Measurements from ENCODE around the gene CLDN4. TPM values are rescaled to one million over a fixed set of nuclear protein-coding genes. Genes with fewer than 3 reads are reported as not detected.
"Not testable (repeated sequence)": the region's sequence is repeated elsewhere in the genome, so short reads cannot be mapped to it uniquely, and the experiment has no call there.

Gene CLDN4
- total and polyA plus RNA-seq, 5 donors from 2014 or later, result 0.10 to 0.79 (median 0.29) TPM

DNA sequence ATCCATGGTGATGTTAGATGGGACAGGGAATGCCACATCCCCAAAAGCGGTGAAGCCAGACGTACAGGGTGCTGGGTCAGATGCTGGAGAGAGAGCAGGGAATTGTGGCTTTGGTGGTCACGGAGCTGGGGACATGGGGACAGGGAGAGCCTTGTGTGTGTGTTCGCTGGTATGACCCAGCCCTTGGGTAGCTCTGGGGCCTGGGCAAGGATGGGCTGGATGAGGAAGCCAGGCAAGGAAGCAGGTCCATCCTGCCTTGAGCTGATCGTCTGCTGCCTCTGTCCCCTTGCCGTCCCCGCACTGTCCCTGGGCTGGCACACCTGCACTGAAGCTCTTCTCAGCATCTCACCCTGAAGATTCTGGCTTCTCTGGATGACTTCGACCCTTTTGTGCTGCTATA is 15.4 kb upstream of the CLDN4 start:
- H3K9me3 ChIP-seq (ENCODE audit: control insufficient read depth in 2 of 2, low read length in 2 of 2), result peaks cover 8 to 10% of the 10 kb centered on the region in 2 experiments
- H3K4me1 ChIP-seq (ENCODE audit: control insufficient read depth, insufficient read depth, low read length, poor library complexity, severe bottlenecking), result no peaks in the 10 kb centered on the region
- no peaks in the 10 kb centered on the region for H3K27me3 ChIP-seq (ENCODE audit: control insufficient read depth, insufficient read depth, low read length)
- Mint-ChIP-seq H3K4me3 (no peak overlapping the region), H3K27ac (no peak overlapping the region), H3K36me3 (no peaks in the 10 kb centered on the region), H3K9me3 (peaks cover 0 to 13% (median 0%) of the 10 kb centered on the region in 7 donors), H3K4me1 (peaks cover 0 to 4% (median 0%) of the 10 kb centered on the region in 4 donors), H3K27me3 (peaks cover 30% of the 10 kb centered on the region)
- no peak overlapping the region for H3K4me3 ChIP-seq (ENCODE audit: low read depth, low read length)
- H3K27ac ChIP-seq (ENCODE audit: insufficient read depth, low read length, poor library complexity, severe bottlenecking), result no peak overlapping the region
- no peak for ATAC-seq (ENCODE audit: low read depth in 2 of 2)
- no peak for DNase-seq
- H3K36me3 ChIP-seq (ENCODE audit: control insufficient read depth, insufficient read depth, low read length), result no peaks in the 10 kb centered on the region

DNA sequence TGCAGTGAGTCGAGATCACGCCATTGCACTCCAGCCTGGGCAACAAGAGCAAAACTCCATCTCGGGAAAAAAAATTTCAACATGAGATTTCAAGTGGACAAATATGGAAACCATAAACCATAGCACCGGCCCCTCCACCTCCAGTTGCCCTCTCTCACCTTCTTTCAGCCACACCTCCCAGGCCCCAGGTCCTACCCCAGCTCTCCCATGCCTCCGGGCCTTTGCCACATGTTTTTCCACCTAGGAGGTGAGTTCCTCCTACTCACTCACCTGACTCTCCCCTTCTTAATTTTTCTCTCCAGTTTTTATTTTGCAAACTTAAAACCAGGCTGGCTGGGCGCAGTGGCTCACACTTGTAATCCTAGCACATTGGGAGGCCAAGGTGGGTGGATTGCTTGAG is 13.7 kb upstream of the CLDN4 start:
- H3K4me3 Mint-ChIP-seq, result no peak overlapping the region
- peaks cover 0 to 13% (median 0%) of the 10 kb centered on the region in 7 donors for H3K9me3 Mint-ChIP-seq
- peak overlapping the region in 1 of 3 donors; percentile 26 for H3K27ac Mint-ChIP-seq
- H3K4me1 Mint-ChIP-seq, result peaks cover 0 to 3% (median 0%) of the 10 kb centered on the region in 4 donors
- H3K27me3 Mint-ChIP-seq, result peaks cover 22% of the 10 kb centered on the region
- Histone ChIP-seq H3K27ac (ENCODE audit: insufficient read depth, low read length, poor library complexity, severe bottlenecking) (no peak overlapping the region), H3K36me3 (ENCODE audit: control insufficient read depth, insufficient read depth, low read length) (no peaks in the 10 kb centered on the region), H3K9me3 (ENCODE audit: control insufficient read depth in 2 of 2, low read length in 2 of 2) (peaks cover 7 to 10% of the 10 kb centered on the region in 2 experiments), H3K27me3 (ENCODE audit: control insufficient read depth, insufficient read depth, low read length) (no peaks in the 10 kb centered on the region), H3K4me3 (ENCODE audit: low read depth, low read length) (no peak overlapping the region), H3K4me1 (ENCODE audit: control insufficient read depth, insufficient read depth, low read length, poor library complexity, severe bottlenecking) (no peaks in the 10 kb centered on the region)
- ATAC-seq (ENCODE audit: low read depth in 2 of 2) (no peak), DNase-seq (no peak)
- no peaks in the 10 kb centered on the region for H3K36me3 Mint-ChIP-seq

DNA sequence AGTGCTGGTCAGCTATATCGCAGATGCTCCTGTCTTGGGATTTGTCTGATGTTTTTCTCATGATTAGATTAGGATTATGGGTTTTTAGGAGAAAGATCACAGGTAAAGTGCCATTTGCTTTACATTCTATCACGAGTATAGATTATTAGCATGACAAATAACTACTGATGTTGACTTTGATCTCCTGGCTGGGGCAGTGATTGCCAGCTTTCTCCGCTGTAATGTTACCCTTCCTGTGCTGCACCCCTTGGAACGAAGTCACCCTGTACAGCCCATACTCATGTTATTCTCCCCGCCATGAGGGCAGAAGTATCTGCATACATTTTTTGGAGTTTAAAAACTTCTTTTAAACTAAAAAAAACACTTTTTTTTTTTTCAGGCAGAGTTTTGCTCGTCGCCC is 10.8 kb upstream of the CLDN4 start:
- Mint-ChIP-seq H3K9me3 (peaks cover 0 to 3% (median 0%) of the 10 kb centered on the region in 7 donors), H3K4me1 (peaks cover 0 to 26% (median 7%) of the 10 kb centered on the region in 4 donors), H3K36me3 (no peaks in the 10 kb centered on the region), H3K27ac (peak overlapping the region in 1 of 3 donors; percentile 59), H3K4me3 (no peak overlapping the region), H3K27me3 (peaks cover 16% of the 10 kb centered on the region)
- no peaks in the 10 kb centered on the region for H3K36me3 ChIP-seq (ENCODE audit: control insufficient read depth, insufficient read depth, low read length)
- no peaks in the 10 kb centered on the region for H3K9me3 ChIP-seq (ENCODE audit: control insufficient read depth in 2 of 2, low read length in 2 of 2)
- H3K27me3 ChIP-seq (ENCODE audit: control insufficient read depth, insufficient read depth, low read length), result no peaks in the 10 kb centered on the region
- DNase-seq (no peak), ATAC-seq (ENCODE audit: low read depth in 2 of 2) (no peak)
- H3K4me3 ChIP-seq (ENCODE audit: low read depth, low read length), result no peak overlapping the region
- H3K27ac ChIP-seq (ENCODE audit: insufficient read depth, low read length, poor library complexity, severe bottlenecking), result no peak overlapping the region
- H3K4me1 ChIP-seq (ENCODE audit: control insufficient read depth, insufficient read depth, low read length, poor library complexity, severe bottlenecking), result peaks cover 21% of the 10 kb centered on the region

DNA sequence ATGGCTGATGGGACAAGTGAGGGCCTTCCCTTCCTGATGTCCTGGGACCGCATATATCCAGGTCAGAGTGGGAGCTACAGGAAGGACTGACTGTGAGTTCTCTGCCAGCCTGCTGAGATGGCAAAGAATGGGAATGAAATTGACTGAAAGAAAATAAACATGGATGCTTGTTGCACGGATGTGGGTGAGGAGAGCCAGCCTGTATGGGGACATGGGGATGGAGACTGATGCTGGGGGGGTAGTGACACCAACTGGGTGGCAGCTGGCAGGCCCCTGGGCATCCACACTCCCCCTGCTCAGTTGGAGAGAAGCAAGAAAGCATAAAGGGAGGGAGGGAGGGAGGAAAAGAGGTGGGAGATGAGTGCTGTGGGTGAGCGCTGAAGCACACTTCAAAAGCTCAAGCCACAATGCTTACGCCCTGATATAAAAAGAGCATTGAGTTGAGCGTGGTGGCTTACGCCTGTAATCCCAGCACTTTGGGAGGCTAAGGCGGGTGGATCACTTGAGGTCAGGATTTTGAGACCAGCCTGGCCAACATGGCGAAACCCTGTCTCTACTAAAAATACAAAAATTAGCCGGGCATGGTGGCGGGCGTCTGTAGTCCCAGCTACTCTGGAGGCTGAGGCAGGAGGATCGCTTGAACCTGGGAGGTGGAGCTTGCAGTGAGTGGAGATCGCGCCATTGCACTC is 9.1 kb upstream of the CLDN4 start:
- H3K4me1 ChIP-seq (ENCODE audit: control insufficient read depth, insufficient read depth, low read length, poor library complexity, severe bottlenecking), result peaks cover 25% of the 10 kb centered on the region
- H3K4me3 ChIP-seq (ENCODE audit: low read depth, low read length); H3K27ac ChIP-seq (ENCODE audit: insufficient read depth, low read length, poor library complexity, severe bottlenecking); H3K36me3 Mint-ChIP-seq; H3K9me3 ChIP-seq (ENCODE audit: control insufficient read depth in 2 of 2, low read length in 2 of 2); DNase-seq; H3K36me3 ChIP-seq (ENCODE audit: control insufficient read depth, insufficient read depth, low read length); H3K9me3 Mint-ChIP-seq; H3K27me3 ChIP-seq (ENCODE audit: control insufficient read depth, insufficient read depth, low read length); ATAC-seq (ENCODE audit: low read depth in 2 of 2): not testable (repeated sequence)
- Mint-ChIP-seq H3K27me3 (peaks cover 17% of the 10 kb centered on the region), H3K4me3 (peak overlapping the region in 1 of 4 donors; percentile 84), H3K27ac (peak overlapping the region in 2 of 3 donors; percentile 67 to 87), H3K4me1 (peaks cover under 1 to 33% (median 13%) of the 10 kb centered on the region in 4 donors)

DNA sequence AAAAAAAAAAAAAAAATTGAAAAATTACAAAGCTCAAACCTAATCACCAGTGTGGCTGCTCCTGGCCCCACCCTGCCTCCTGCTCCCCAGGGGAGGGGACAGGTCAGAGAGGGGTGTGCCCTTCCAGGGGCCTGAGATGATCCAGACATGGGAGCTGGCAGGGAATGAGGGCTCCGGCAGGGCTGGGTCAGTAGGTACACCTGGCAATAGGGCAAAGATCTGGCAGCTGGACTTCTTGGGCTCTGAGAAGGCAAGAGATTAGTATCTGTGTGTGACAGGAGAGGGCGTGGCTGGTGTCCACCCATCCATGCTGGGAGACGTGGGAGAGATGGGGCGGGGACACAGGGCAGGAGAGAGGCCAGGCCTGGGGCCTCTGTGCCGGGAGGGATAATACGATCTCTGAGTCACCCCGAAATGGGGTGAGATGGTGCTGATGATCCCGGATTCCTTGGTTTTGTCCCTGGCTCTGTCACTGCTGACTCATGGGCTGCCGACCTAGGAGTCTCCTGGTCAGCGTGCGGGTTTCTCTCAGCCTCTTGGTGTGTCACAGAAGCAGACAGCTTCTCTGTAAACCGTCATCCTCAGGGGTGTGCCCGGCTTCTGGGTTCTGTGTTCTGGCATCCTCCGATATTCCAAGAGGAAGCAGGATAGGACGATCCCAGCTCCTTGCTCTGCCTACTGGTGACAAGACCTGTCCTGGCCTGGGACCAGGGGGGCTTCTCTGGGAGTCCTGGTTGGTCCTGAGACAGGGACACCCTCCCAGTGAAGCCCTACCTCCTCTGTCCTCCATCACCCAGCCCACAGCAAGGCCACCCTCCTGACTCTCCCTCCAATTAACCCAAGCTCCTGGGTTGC is 8.2 kb upstream of the CLDN4 start:
- Histone ChIP-seq H3K27ac (ENCODE audit: insufficient read depth, low read length, poor library complexity, severe bottlenecking) (no peak overlapping the region), H3K4me3 (ENCODE audit: low read depth, low read length) (no peak overlapping the region), H3K9me3 (ENCODE audit: control insufficient read depth in 2 of 2, low read length in 2 of 2) (no peaks in the 10 kb centered on the region), H3K27me3 (ENCODE audit: control insufficient read depth, insufficient read depth, low read length) (no peaks in the 10 kb centered on the region), H3K4me1 (ENCODE audit: control insufficient read depth, insufficient read depth, low read length, poor library complexity, severe bottlenecking) (peaks cover 33% of the 10 kb centered on the region), H3K36me3 (ENCODE audit: control insufficient read depth, insufficient read depth, low read length) (no peaks in the 10 kb centered on the region)
- H3K27ac Mint-ChIP-seq, result peak overlapping the region in 2 of 3 donors; percentile 76 to 84
- H3K9me3 Mint-ChIP-seq, result peaks cover 0 to 3% (median 0%) of the 10 kb centered on the region in 7 donors
- peaks cover 17% of the 10 kb centered on the region for H3K27me3 Mint-ChIP-seq
- H3K36me3 Mint-ChIP-seq, result no peaks in the 10 kb centered on the region
- H3K4me1 Mint-ChIP-seq, result peaks cover 8 to 41% (median 20%) of the 10 kb centered on the region in 4 donors
- ATAC-seq (ENCODE audit: low read depth in 2 of 2) (no peak), DNase-seq (no peak)
- peak overlapping the region in 1 of 4 donors; percentile 64 for H3K4me3 Mint-ChIP-seq

DNA sequence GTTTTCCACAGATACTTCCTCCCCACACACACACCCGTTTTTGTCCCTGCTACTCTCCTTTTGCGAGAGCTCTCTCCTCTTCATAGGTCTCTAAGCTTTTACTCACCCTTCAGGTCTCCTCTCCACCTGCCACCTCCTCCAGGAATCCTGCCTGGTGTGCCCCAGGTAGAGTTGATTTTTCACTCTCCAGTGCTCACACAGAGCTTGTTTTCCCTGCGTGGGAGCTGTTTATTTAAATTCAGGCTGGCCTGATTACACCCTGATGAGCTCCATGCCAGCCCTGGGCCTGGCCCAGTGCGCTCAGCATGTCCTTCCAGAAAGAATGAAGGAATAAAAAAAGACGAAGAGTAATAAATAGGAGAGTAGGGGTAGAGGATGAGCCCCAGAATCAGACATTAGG is 7.5 kb upstream of the CLDN4 start:
- ATAC-seq (ENCODE audit: low read depth in 2 of 2) (no peak), DNase-seq (no peak)
- H3K36me3 ChIP-seq (ENCODE audit: control insufficient read depth, insufficient read depth, low read length), result no peaks in the 10 kb centered on the region
- H3K9me3 ChIP-seq (ENCODE audit: control insufficient read depth in 2 of 2, low read length in 2 of 2), result no peaks in the 10 kb centered on the region
- no peak overlapping the region for H3K4me3 ChIP-seq (ENCODE audit: low read depth, low read length)
- Mint-ChIP-seq H3K27ac (peak overlapping the region; percentile 81 to 84 (median 84)), H3K4me1 (peaks cover 12 to 47% (median 26%) of the 10 kb centered on the region in 4 donors), H3K4me3 (peak overlapping the region in 1 of 4 donors; percentile 62), H3K27me3 (peaks cover 12% of the 10 kb centered on the region), H3K36me3 (no peaks in the 10 kb centered on the region), H3K9me3 (peaks cover 0 to 3% (median 0%) of the 10 kb centered on the region in 7 donors)
- peaks cover 39% of the 10 kb centered on the region for H3K4me1 ChIP-seq (ENCODE audit: control insufficient read depth, insufficient read depth, low read length, poor library complexity, severe bottlenecking)
- no peaks in the 10 kb centered on the region for H3K27me3 ChIP-seq (ENCODE audit: control insufficient read depth, insufficient read depth, low read length)
- H3K27ac ChIP-seq (ENCODE audit: insufficient read depth, low read length, poor library complexity, severe bottlenecking), result peak overlapping the region; percentile 74

- no peaks in the 10 kb centered on the region for H3K36me3 Mint-ChIP-seq
- Histone ChIP-seq H3K27ac (ENCODE audit: insufficient read depth, low read length, poor library complexity, severe bottlenecking) (peak overlapping the region; percentile 74), H3K4me1 (ENCODE audit: control insufficient read depth, insufficient read depth, low read length, poor library complexity, severe bottlenecking) (peaks cover 41% of the 10 kb centered on the region), H3K4me3 (ENCODE audit: low read depth, low read length) (no peak overlapping the region), H3K27me3 (ENCODE audit: control insufficient read depth, insufficient read depth, low read length) (no peaks in the 10 kb centered on the region), H3K9me3 (ENCODE audit: control insufficient read depth in 2 of 2, low read length in 2 of 2) (no peaks in the 10 kb centered on the region), H3K36me3 (ENCODE audit: control insufficient read depth, insufficient read depth, low read length) (no peaks in the 10 kb centered on the region)
- H3K27ac Mint-ChIP-seq, result peak overlapping the region; percentile 81 to 86 (median 84)
- peaks cover 11% of the 10 kb centered on the region for H3K27me3 Mint-ChIP-seq
- peak overlapping the region in 3 of 4 donors; percentile 13 to 62 (median 38) for H3K4me3 Mint-ChIP-seq
- peaks cover 0 to 3% (median 0%) of the 10 kb centered on the region in 7 donors for H3K9me3 Mint-ChIP-seq
- ATAC-seq (ENCODE audit: low read depth in 2 of 2) (peak; percentile 66), DNase-seq (peak in 2 of 3 donors; percentile 48 to 60)
- H3K4me1 Mint-ChIP-seq, result peaks cover 14 to 55% (median 32%) of the 10 kb centered on the region in 4 donors
Observed at GRCh38 chr7:73823873-73824592, 6.8 kb upstream of the CLDN4 start.
